ENCODE data around the gene SRPK2. TPM values are rescaled to one million over a fixed set of nuclear protein-coding genes. Genes with fewer than 3 reads are reported as not detected.

The SRPK2 gene
- total RNA-seq, 1 donor from 2014 or later: 54.1 TPM

DNA sequence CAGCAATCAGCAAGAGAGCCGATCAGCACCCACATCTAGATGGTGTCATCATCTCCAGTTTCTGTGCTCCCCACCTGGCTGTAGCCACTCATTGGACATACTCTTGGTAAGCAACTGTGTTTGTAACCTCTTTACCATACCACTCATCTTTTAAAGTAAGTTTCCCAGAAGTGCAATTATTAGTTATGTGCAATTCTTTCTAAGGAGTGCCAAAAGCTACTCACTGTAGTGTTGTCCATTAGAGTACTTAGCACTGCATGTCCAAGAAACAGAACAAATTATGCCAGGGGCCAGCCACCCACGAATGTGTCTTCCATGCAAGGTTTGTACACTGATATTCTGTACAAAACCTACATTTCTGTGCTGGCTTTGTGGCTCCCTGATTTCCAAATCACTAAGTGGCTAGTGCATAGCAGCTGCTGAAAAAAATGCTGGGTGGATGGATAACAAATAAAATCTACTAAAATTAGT, 131.9 kb downstream of the SRPK2 start:
- peak overlapping the region; percentile 88 for H3K27ac Mint-ChIP-seq
- Histone ChIP-seq H3K36me3 (no peaks in the 10 kb centered on the region), H3F3A (ENCODE audit: low read depth) (no peaks in the 10 kb centered on the region), H3K79me2 (ENCODE audit: low read depth) (peaks cover 78% of the 10 kb centered on the region), H3K27ac (no peak overlapping the region), H3K4me3 (no peak overlapping the region), H2AFZ (replicated peaks) (no peak overlapping the region), H4K20me1 (ENCODE audit: low read depth) (peaks cover 5% of the 10 kb centered on the region), H3K9me3 (ENCODE audit: low read depth) (peaks cover 5% of the 10 kb centered on the region), H3K4me2 (no peak overlapping the region), H3K27me3 (no peaks in the 10 kb centered on the region), H3K4me1 (peaks cover 10% of the 10 kb centered on the region), H3K9ac (no peak overlapping the region)
- peaks cover 22% of the 10 kb centered on the region for H3K4me1 Mint-ChIP-seq
- no peak overlapping the region for H3K4me3 Mint-ChIP-seq
- no peaks in the 10 kb centered on the region for H3K27me3 Mint-ChIP-seq (ENCODE audit: insufficient read depth, low read depth)
- H3K36me3 Mint-ChIP-seq: peaks cover 8% of the 10 kb centered on the region
- H3K9me3 Mint-ChIP-seq: peaks cover 21% of the 10 kb centered on the region
- TF ChIP-seq EZH2 (IDR thresholded peaks at IDR 0.05) (no peak), EZH2phosphoT487 (IDR thresholded peaks at IDR 0.05) (no peak), CTCF (IDR thresholded peaks at IDR 0.05) (no peak)
- no peak for DNase-seq (ENCODE audit: low spot score)

DNA sequence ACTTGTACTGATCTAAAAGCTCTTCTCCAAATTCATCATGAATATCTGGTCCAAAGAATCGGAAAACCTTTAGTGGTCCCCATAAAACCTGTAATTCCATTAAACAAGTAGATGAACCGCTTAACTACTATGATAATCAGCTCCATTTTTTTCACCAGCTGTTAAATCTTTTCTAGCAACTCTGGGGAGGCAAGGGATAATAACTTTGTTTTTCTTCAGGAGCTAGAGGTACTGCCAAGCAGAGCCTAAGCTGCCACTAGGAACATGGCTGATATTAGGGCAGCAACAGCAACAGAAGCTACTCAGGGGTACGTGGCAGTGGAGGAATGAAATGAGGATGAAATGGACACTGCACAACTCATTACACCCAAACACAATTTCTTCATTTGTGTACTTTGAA, 138.0 kb downstream of the SRPK2 start:
- TF ChIP-seq EZH2phosphoT487 (IDR thresholded peaks at IDR 0.05) (no peak), CTCF (IDR thresholded peaks at IDR 0.05) (no peak), EZH2 (IDR thresholded peaks at IDR 0.05) (no peak)
- peaks cover 5% of the 10 kb centered on the region for H3K36me3 Mint-ChIP-seq
- Histone ChIP-seq H3K79me2 (ENCODE audit: low read depth) (peaks cover 48% of the 10 kb centered on the region), H3K9ac (no peak overlapping the region), H3F3A (ENCODE audit: low read depth) (no peaks in the 10 kb centered on the region), H3K27ac (no peak overlapping the region), H3K36me3 (no peaks in the 10 kb centered on the region), H4K20me1 (ENCODE audit: low read depth) (peaks cover 19% of the 10 kb centered on the region), H3K9me3 (ENCODE audit: low read depth) (no peaks in the 10 kb centered on the region), H3K27me3 (no peaks in the 10 kb centered on the region), H2AFZ (replicated peaks) (no peak overlapping the region), H3K4me1 (peaks cover 15% of the 10 kb centered on the region), H3K4me2 (no peak overlapping the region), H3K4me3 (no peak overlapping the region)
- no peaks in the 10 kb centered on the region for H3K27me3 Mint-ChIP-seq (ENCODE audit: insufficient read depth, low read depth)
- H3K9me3 Mint-ChIP-seq: peaks cover 1% of the 10 kb centered on the region
- H3K4me1 Mint-ChIP-seq: peaks cover 24% of the 10 kb centered on the region
- H3K27ac Mint-ChIP-seq: peak overlapping the region; percentile 15
- no peak for DNase-seq (ENCODE audit: low spot score)
- H3K4me3 Mint-ChIP-seq: no peak overlapping the region

DNA sequence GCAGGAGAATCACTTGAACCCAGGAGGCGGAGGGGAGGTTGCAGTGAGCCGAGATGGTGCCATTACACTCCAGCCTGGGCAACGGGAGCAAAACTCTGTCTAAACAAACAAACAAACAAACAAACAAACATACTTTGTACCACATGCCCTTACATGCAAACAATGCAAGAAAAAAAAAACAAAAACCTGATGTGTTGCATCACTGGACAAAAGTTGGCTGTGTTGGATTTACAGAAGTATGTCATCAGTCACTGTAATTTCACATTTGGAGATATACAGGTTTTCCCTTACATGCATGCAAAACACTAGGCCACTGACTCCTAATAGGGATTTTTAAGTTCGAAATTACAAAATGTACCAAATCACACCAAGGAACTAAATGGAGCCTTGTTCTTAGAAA, 138.5 kb downstream of the SRPK2 start:
- no peaks in the 10 kb centered on the region for H3F3A ChIP-seq (ENCODE audit: low read depth)
- peak overlapping the region; percentile 15 for H3K27ac Mint-ChIP-seq
- H3K4me1 ChIP-seq: peaks cover 17% of the 10 kb centered on the region

More for the DNA sequence above, 138.5 kb downstream of the SRPK2 start:
- Histone ChIP-seq H3K27ac (no peak overlapping the region), H3K9me3 (ENCODE audit: low read depth) (no peaks in the 10 kb centered on the region), H2AFZ (replicated peaks) (no peak overlapping the region), H3K9ac (no peak overlapping the region), H4K20me1 (ENCODE audit: low read depth) (peaks cover 23% of the 10 kb centered on the region), H3K4me2 (no peak overlapping the region), H3K4me3 (no peak overlapping the region), H3K79me2 (ENCODE audit: low read depth) (peaks cover 47% of the 10 kb centered on the region), H3K36me3 (no peaks in the 10 kb centered on the region), H3K27me3 (no peaks in the 10 kb centered on the region)
- Mint-ChIP-seq H3K27me3 (ENCODE audit: insufficient read depth, low read depth) (no peaks in the 10 kb centered on the region), H3K4me1 (peaks cover 24% of the 10 kb centered on the region), H3K4me3 (no peak overlapping the region), H3K9me3 (peaks cover 1% of the 10 kb centered on the region), H3K36me3 (peaks cover 5% of the 10 kb centered on the region)
- DNase-seq (ENCODE audit: low spot score): no peak
- TF ChIP-seq EZH2 (IDR thresholded peaks at IDR 0.05) (no peak), EZH2phosphoT487 (IDR thresholded peaks at IDR 0.05) (no peak), CTCF (IDR thresholded peaks at IDR 0.05) (no peak)

Measured in neural progenitor cell (in vitro differentiated cells).